ENCODE results near the gene TGFBR3. TPM values are rescaled to one million over a fixed set of nuclear protein-coding genes. Genes with fewer than 3 reads are reported as not detected.

Gene TGFBR3
- total RNA-seq, 1 experiment from 2014 or later = 4.2 TPM

GRCh38 chr1:91833946-91834345 is 52.0 kb downstream of the TGFBR3 start (continued):
- no peak for TF ChIP-seq ZNF532 (CRISPR knock-in tag; IDR thresholded peaks at IDR 0.05; ENCODE audit: borderline replicate concordance)
- TF ChIP-seq MXD4 (CRISPR knock-in tag; IDR thresholded peaks at IDR 0.05; ENCODE audit: borderline replicate concordance) = no peak
- TF ChIP-seq AFF4 (CRISPR knock-in tag; IDR thresholded peaks at IDR 0.05; ENCODE audit: borderline replicate concordance) = no peak

GRCh38 chr1:91831132-91831930 is 54.6 kb downstream of the TGFBR3 start:
- CTCF ChIA-PET = no interaction called here
- Mint-ChIP-seq H3K4me1 (0 out of 2 replicates have a peak, but pooled peaks cover 4% of the 10 kb centered on the region), H3K36me3 (no peaks in the 10 kb centered on the region), H3K9me3 (no peaks in the 10 kb centered on the region), H3K27ac (no peak overlapping the region), H3K27me3 (ENCODE audit: low read depth) (no peaks in the 10 kb centered on the region), H3K4me3 (no peak overlapping the region)
- ATAC-seq (no peak), DNase-seq (ENCODE audit: low spot score) (no peak)
- POLR2A ChIA-PET = no interaction called here
- TF ChIP-seq KAT7 (CRISPR knock-in tag; IDR thresholded peaks at IDR 0.05; ENCODE audit: borderline replicate concordance) (no peak), NFYB (CRISPR knock-in tag; conservative IDR thresholded peaks at IDR 0.05; ENCODE audit: low read depth) (no peak)

GRCh38 chr1:91830242-91831131 is 55.5 kb downstream of the TGFBR3 start:
- Mint-ChIP-seq H3K4me3 (no peak overlapping the region), H3K9me3 (no peaks in the 10 kb centered on the region), H3K36me3 (no peaks in the 10 kb centered on the region), H3K27me3 (ENCODE audit: low read depth) (no peaks in the 10 kb centered on the region), H3K27ac (no peak overlapping the region), H3K4me1 (0 out of 2 replicates have a peak, but pooled peaks cover 4% of the 10 kb centered on the region)
- TF ChIP-seq USF2 (CRISPR knock-in tag; IDR thresholded peaks at IDR 0.05) = no peak
- TF ChIP-seq ZNF121 (CRISPR knock-in tag; IDR thresholded peaks at IDR 0.05) = no peak
- TF ChIP-seq ZMAT4 (CRISPR knock-in tag; IDR thresholded peaks at IDR 0.05) = no peak
- peak; percentile 48 for ATAC-seq
- POLR2A ChIA-PET = no interaction called here
- no peak for DNase-seq (ENCODE audit: low spot score)
- CTCF ChIA-PET = no interaction called here
